ENCODE results near the gene ANKRD23. TPM values are rescaled to one million over a fixed set of nuclear protein-coding genes. Genes with fewer than 3 reads are reported as not detected.

Gene ANKRD23
- total RNA-seq, 4 donors from 2014 or later = 3.0 to 8.2 (median 3.2) TPM

- Histone ChIP-seq H3K27ac (no peak overlapping the region), H3K4me1 (peaks cover 14 to 18% of the 10 kb centered on the region in 2 donors), H3K9me3 (no peaks in the 10 kb centered on the region), H3K27me3 (no peaks in the 10 kb centered on the region), H3K4me3 (replicated peaks in 1 of 3) (no peak overlapping the region), H3K36me3 (no peaks in the 10 kb centered on the region)
- DNase-seq = no peak
- WGBS, 2 donors = 92 to 96% methylated on average over 9 of the region's 9 CpGs
- intact Hi-C loops (cut with DNase I) = no loop called here
- TF ChIP-seq POLR2A (IDR thresholded peaks at IDR 0.05) (no peak), CTCF (IDR thresholded peaks at IDR 0.05) (no peak)
Observed at GRCh38 chr2:96837575-96837974, 6.2 kb downstream of the ANKRD23 start.

- Histone ChIP-seq H3K4me1 (peaks cover 23 to 25% of the 10 kb centered on the region in 2 donors), H3K36me3 (peaks cover 5 to 11% of the 10 kb centered on the region in 2 donors), H3K4me3 (replicated peaks in 1 of 3) (no peak overlapping the region), H3K27ac (no peak overlapping the region), H3K27me3 (no peaks in the 10 kb centered on the region), H3K9me3 (no peaks in the 10 kb centered on the region)
- intact Hi-C loops (cut with DNase I) = no loop called here
- DNase-seq = no peak
- TF ChIP-seq POLR2A (IDR thresholded peaks at IDR 0.05) = no peak
- no peak for TF ChIP-seq CTCF (IDR thresholded peaks at IDR 0.05)
- WGBS, 2 donors = 95 to 97% methylated on average over 4 of the region's 4 CpGs
Observed at GRCh38 chr2:96835830-96836229, 8.0 kb downstream of the ANKRD23 start.

- intact Hi-C loops (cut with DNase I) = no loop called here
- TF ChIP-seq CTCF (IDR thresholded peaks at IDR 0.05) (peak in 1 of 6 experiments; percentile 14), POLR2A (IDR thresholded peaks at IDR 0.05) (peak in 1 of 2 donors; percentile 64)
- Histone ChIP-seq H3K36me3 (peaks cover 28 to 39% of the 10 kb centered on the region in 2 donors), H3K27ac (peak overlapping the region; percentile 81 to 84 (median 84)), H3K4me3 (replicated peaks in 1 of 3) (no peak overlapping the region), H3K27me3 (no peaks in the 10 kb centered on the region), H3K4me1 (peaks cover 15 to 23% of the 10 kb centered on the region in 2 donors), H3K9me3 (no peaks in the 10 kb centered on the region)
- DNase-seq = peak; percentile 93 to 94
- 30 to 47% methylated on average over 18 of the region's 18 CpGs for WGBS, 2 donors
Observed at GRCh38 chr2:96832754-96833507, 10.9 kb downstream of the ANKRD23 start.

DNA sequence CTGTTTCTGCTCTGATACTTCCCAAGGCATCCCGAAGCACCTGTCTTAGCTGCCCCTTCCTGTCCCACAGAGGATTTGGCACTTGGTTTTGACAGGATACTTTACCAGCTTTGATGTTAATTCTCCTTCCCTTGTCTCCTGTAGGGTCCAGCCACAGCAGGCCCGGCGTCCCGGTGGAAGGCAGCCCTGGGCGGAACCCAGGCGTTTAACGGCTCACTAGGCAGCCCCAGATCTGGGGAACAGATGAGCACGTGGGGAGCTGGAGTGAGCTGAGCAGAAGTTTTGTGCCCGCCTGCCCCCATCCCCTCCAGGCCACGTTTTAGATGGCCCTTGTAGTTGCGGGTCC, 11.4 kb downstream of the ANKRD23 start:
- intact Hi-C loops (cut with DNase I) = no loop called here
- no peak for TF ChIP-seq CTCF (IDR thresholded peaks at IDR 0.05)
- Histone ChIP-seq H3K27ac (peak overlapping the region; percentile 81 to 84 (median 84)), H3K4me3 (replicated peaks in 1 of 3) (no peak overlapping the region), H3K36me3 (peaks cover 30 to 45% of the 10 kb centered on the region in 2 donors), H3K9me3 (no peaks in the 10 kb centered on the region), H3K27me3 (no peaks in the 10 kb centered on the region), H3K4me1 (peaks cover 15 to 23% of the 10 kb centered on the region in 2 donors)
- WGBS, 2 donors = 64 to 68% methylated on average over 10 to 11 of the region's 11 CpGs
- DNase-seq = no peak

DNA sequence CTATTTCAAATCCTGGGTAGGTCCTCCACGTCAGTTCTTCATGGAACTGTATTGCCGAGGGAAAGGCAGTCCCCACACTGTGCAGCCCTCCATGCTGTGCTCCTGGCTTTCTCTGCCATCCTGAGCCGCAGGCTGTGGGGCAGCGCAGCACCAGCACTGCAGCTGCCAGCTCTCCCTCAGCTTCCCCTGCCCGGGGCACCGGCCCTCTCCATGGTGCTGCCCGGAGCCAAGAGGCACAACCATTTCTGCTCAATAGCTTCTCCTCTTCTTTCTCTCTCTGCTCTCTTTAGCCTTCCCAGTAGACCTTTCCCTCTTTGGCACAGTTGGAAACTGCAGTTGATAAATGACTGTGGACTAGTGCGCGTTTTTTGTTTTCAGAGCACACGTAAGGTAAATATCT, 12.1 kb downstream of the ANKRD23 start:
- H3K27me3 ChIP-seq = no peaks in the 10 kb centered on the region
- intact Hi-C loops (cut with DNase I) = no loop called here
- no peak overlapping the region for H3K4me3 ChIP-seq (replicated peaks in 1 of 3)
- peak in 1 of 2 donors; percentile 25 for DNase-seq
- peak overlapping the region in 2 of 3 donors; percentile 84 for H3K27ac ChIP-seq
- no peak for TF ChIP-seq CTCF (IDR thresholded peaks at IDR 0.05)
- no peak for TF ChIP-seq POLR2A (IDR thresholded peaks at IDR 0.05)
- H3K36me3 ChIP-seq = peaks cover 30 to 46% of the 10 kb centered on the region in 2 donors
- H3K9me3 ChIP-seq = no peaks in the 10 kb centered on the region
- 78 to 85% methylated on average over 9 to 10 of the region's 10 CpGs for WGBS, 2 donors
- peaks cover 15 to 23% of the 10 kb centered on the region in 2 donors for H3K4me1 ChIP-seq
